HepG2 (cell line): ENCODE measurements around the gene CNBD2. TPM values are rescaled to one million over a fixed set of nuclear protein-coding genes. Genes with fewer than 3 reads are reported as not detected.

Experiments
- ATAC-seq: fragments of 200-7000 bp; cut with Tn5 transposase; 3 replicates; pipeline ENCODE4 v1.9.1; 2020; ENCODE audit warnings: mild to moderate bottlenecking, moderate library complexity
- BruUV-seq: library from RNA; stranded (reverse); fragments of 400-500 nt; replicated peaks from 2 replicates; lab custom pipeline; 2021; lab: Mats Ljungman, UMichigan
- CTCF ChIA-PET: fragments of 300-600 bp; formaldehyde crosslinking; extraction: SDS; loops from one replicate; lab custom pipeline; 2021; ENCODE audit warnings: low total read pairs, inconsistent platforms, low intra/inter-chr PET ratio; lab: Yijun Ruan, JAX
- POLR2A ChIA-PET: fragments of 350-600 bp; sonication (Branson Sonifier 250); formaldehyde crosslinking; loops from one replicate; lab custom pipeline; 2020; ENCODE audit warnings: antibody characterized with exemption, inconsistent platforms; lab: Yijun Ruan, JAX
- DNase-seq: peaks from one replicate; pipeline ENCODE4 v3.0.0-alpha.2; 2015; ENCODE audit warnings: low spot score
- FAIRE-seq: peaks from 3 replicates; lab custom pipeline; 2011; peaks lifted over from hg19 to GRCh38; lab: Jason Lieb, UNC
- H2AFZ ChIP-seq: one replicate; pipeline ENCODE4 v1.6.1; 2011; ENCODE audit warnings: low read length, inconsistent platforms
- H3K27ac ChIP-seq: fragments of 300-600 bp; 3 replicates; pipeline ENCODE4 v1.8.0; 2011; ENCODE audit warnings: mixed run types, mild to moderate bottlenecking, mixed read lengths, low read length, inconsistent platforms; ENCODE audit not compliant: insufficient read depth; ENCODE audit errors: extremely low read length
- H3K27me3 ChIP-seq, 2 experiments: fragments of 200-600 bp in 1 of 2; 2 replicates in 1 of 2; 3 replicates in 1 of 2; pipeline versions ENCODE4 v1.6.0 to v1.8.0; 2011; ENCODE audit warnings: low read length in 2 of 2, mild to moderate bottlenecking in 2 of 2, moderate library complexity in 2 of 2, inconsistent platforms in 1 of 2; ENCODE audit not compliant: insufficient read depth in 2 of 2, control insufficient read depth in 1 of 2
- H3K36me3 ChIP-seq, 2 experiments: fragments of 200-600 bp in 1 of 2; replicated peaks in 1 of 2; 2 replicates in 1 of 2; 3 replicates in 1 of 2; pipeline versions ENCODE4 v1.5.1 to v1.8.0; 2011; ENCODE audit warnings: low read length in 2 of 2, inconsistent platforms in 1 of 2; ENCODE audit not compliant: insufficient read depth in 2 of 2, control insufficient read depth in 1 of 2
- H3K4me1 ChIP-seq: 2 replicates; pipeline ENCODE4 v1.5.1; 2012; ENCODE audit warnings: low read length, inconsistent platforms; ENCODE audit not compliant: insufficient read depth
- H3K4me2 ChIP-seq: 2 replicates; pipeline ENCODE4 v1.6.0; 2011; ENCODE audit warnings: low read depth, low read length, inconsistent platforms
- H3K4me3 ChIP-seq, 3 experiments: fragments of 200-600 bp in 1 of 3; sonication (generic), shearing (Covaris generic) in 1 of 3; replicated peaks in 1 of 3; 2 replicates each; pipeline ENCODE4 v1.5.1; 2011 to 2016; ENCODE audit warnings: low read length in 3 of 3, inconsistent platforms in 2 of 3, low read depth in 2 of 3, mild to moderate bottlenecking in 2 of 3, control low read depth in 1 of 3, mixed read lengths in 1 of 3; ENCODE audit not compliant: insufficient read depth in 1 of 3
- H3K79me2 ChIP-seq: one replicate; pipeline ENCODE4 v1.6.1; 2011; ENCODE audit warnings: low read length, inconsistent platforms; ENCODE audit not compliant: insufficient read depth
- H3K9ac ChIP-seq: 2 replicates; pipeline ENCODE4 v1.6.0; 2011; ENCODE audit warnings: mild to moderate bottlenecking, low read depth, low read length, inconsistent platforms; ENCODE audit not compliant: insufficient read depth
- H3K9me3 ChIP-seq: 2 replicates; pipeline ENCODE4 v1.5.1; 2012; ENCODE audit warnings: mild to moderate bottlenecking, low read length
- H4K20me1 ChIP-seq: 2 replicates; pipeline ENCODE4 v1.6.0; 2011; ENCODE audit warnings: inconsistent platforms, mild to moderate bottlenecking, low read length, moderate library complexity; ENCODE audit not compliant: insufficient read depth
- HIC2 ChIP-seq: sonication (generic); formaldehyde crosslinking; IDR thresholded peaks from 2 replicates; pipeline ENCODE4 v1.9.0; 2022; ENCODE audit warnings: low read depth, missing genetic modification reagents
- PLSCR1 ChIP-seq: sonication (generic); formaldehyde crosslinking; IDR thresholded peaks from 2 replicates; pipeline ENCODE4 v1.5.0; 2020; ENCODE audit warnings: missing genetic modification reagents, mild to moderate bottlenecking, borderline replicate concordance
- ZBTB26 ChIP-seq: IDR thresholded peaks from 2 replicates; pipeline ENCODE4 v1.6.1; 2016; ENCODE audit warnings: missing compliant biosample characterization, missing genetic modification reagents, borderline replicate concordance
- ZBTB34 ChIP-seq: sonication (generic); formaldehyde crosslinking; IDR thresholded peaks from 2 replicates; pipeline ENCODE4 v1.8.0; 2022; ENCODE audit warnings: mild to moderate bottlenecking, missing genetic modification reagents
- ZBTB7A ChIP-seq: sonication (generic); formaldehyde crosslinking; IDR thresholded peaks from 2 replicates; pipeline ENCODE4 v1.8.0; 2022; ENCODE audit warnings: mild to moderate bottlenecking, missing genetic modification reagents
- ZNF362 ChIP-seq: sonication (generic); formaldehyde crosslinking; IDR thresholded peaks from 2 replicates; pipeline ENCODE4 v1.4.0; 2020; ENCODE audit warnings: missing genetic modification reagents, mild to moderate bottlenecking, borderline replicate concordance
- WGBS: methylation state at CpG from one replicate; pipeline ENCODE4 v1.1.6; 2017; ENCODE audit warnings: low lambda C conversion rate; 5-methylcytosine and 5-hydroxymethylcytosine counted together
- in situ Hi-C: cut with HindIII; loops from 2 replicates; pipeline ENCODE4 v1.10.0; 2017; ENCODE audit warnings: low pct_unique_long_range_greater_than_20kb; ENCODE audit not compliant: extremely low pct_ligation_motif_present
- intact Hi-C: fragments of 100-400 bp; cut with micrococcal nuclease; formaldehyde crosslinking; loops from one replicate; pipeline ENCODE4 v1.10.0; 2022; ENCODE audit not compliant: unreplicated experiment
- polyA plus RNA-seq, 8 experiments: library from polyadenylated mRNA; depleted of rRNA in 3 of 8; stranded (reverse) in 7 of 8; unstranded in 1 of 8; fragments of >200 nt; fragmentation: Illumina TruSeq in 4 of 8; extraction: Trizol in 4 of 8; gene quantifications; 2 replicates each; pipeline versions ENCODE4 v1.2.1 to v1.2.3, GENCODE V29; 2011 to 2016; ENCODE audit warnings: low read depth in 4 of 8, missing spikeins in 1 of 8, mixed read lengths in 1 of 8; ENCODE audit not compliant: insufficient read depth in 1 of 8
- total RNA-seq, 5 experiments: library from RNA; depleted of rRNA; stranded (reverse); fragments of >200 nt; fragmentation: Illumina TruSeq; extraction: Trizol; gene quantifications; 2 replicates each; pipeline ENCODE4 v1.2.3, GENCODE V29; 2016; ENCODE audit warnings: low read depth in 1 of 5
- TF ChIP-seq, protein P1 (sequence below): sonication (generic); formaldehyde crosslinking; IDR thresholded peaks from 2 replicates; pipeline ENCODE4 v1.5.1; 2020; ENCODE audit warnings: mild to moderate bottlenecking, missing genetic modification reagents, borderline replicate concordance
- TF ChIP-seq, protein P2 (sequence below): sonication (generic); formaldehyde crosslinking; IDR thresholded peaks from 2 replicates; pipeline ENCODE4 v1.4.0; 2020; ENCODE audit warnings: mild to moderate bottlenecking, missing genetic modification reagents

The CNBD2 gene
- total and polyA plus RNA-seq, 2 of the 13 experiments (the other 11 are each of a cell fraction or from before 2014, with no cell fraction given): 12.4 to 22.8 TPM

GRCh38 chr20:35934050-35934449 is 34.3 kb upstream of the CNBD2 start:
- Histone ChIP-seq H3K79me2 (no peaks in the 10 kb centered on the region), H2AFZ (no peak overlapping the region), H3K27ac (no peak overlapping the region), H3K9me3 (no peaks in the 10 kb centered on the region), H3K9ac (no peak overlapping the region), H4K20me1 (no peaks in the 10 kb centered on the region), H3K4me2 (no peak overlapping the region), H3K4me1 (no peaks in the 10 kb centered on the region), H3K36me3 (peaks cover 20 to 39% of the 10 kb centered on the region in 2 experiments), H3K27me3 (no peaks in the 10 kb centered on the region), H3K4me3 (no peak overlapping the region)
- DNase-seq (no peak), ATAC-seq (no peak), FAIRE-seq (no peak)
- POLR2A ChIA-PET: no interaction called here
- CTCF ChIA-PET: no interaction called here
- intact Hi-C loops: no loop called here
- in situ Hi-C loops: no loop called here
- BruUV-seq: no TSS peak
- WGBS: 98% methylated on average over 4 of the region's 4 CpGs
- no peak for TF ChIP-seq ZNF362 (CRISPR knock-in tag)
- TF ChIP-seq HIC2 (CRISPR knock-in tag): no peak
- TF ChIP-seq, protein P1, sequence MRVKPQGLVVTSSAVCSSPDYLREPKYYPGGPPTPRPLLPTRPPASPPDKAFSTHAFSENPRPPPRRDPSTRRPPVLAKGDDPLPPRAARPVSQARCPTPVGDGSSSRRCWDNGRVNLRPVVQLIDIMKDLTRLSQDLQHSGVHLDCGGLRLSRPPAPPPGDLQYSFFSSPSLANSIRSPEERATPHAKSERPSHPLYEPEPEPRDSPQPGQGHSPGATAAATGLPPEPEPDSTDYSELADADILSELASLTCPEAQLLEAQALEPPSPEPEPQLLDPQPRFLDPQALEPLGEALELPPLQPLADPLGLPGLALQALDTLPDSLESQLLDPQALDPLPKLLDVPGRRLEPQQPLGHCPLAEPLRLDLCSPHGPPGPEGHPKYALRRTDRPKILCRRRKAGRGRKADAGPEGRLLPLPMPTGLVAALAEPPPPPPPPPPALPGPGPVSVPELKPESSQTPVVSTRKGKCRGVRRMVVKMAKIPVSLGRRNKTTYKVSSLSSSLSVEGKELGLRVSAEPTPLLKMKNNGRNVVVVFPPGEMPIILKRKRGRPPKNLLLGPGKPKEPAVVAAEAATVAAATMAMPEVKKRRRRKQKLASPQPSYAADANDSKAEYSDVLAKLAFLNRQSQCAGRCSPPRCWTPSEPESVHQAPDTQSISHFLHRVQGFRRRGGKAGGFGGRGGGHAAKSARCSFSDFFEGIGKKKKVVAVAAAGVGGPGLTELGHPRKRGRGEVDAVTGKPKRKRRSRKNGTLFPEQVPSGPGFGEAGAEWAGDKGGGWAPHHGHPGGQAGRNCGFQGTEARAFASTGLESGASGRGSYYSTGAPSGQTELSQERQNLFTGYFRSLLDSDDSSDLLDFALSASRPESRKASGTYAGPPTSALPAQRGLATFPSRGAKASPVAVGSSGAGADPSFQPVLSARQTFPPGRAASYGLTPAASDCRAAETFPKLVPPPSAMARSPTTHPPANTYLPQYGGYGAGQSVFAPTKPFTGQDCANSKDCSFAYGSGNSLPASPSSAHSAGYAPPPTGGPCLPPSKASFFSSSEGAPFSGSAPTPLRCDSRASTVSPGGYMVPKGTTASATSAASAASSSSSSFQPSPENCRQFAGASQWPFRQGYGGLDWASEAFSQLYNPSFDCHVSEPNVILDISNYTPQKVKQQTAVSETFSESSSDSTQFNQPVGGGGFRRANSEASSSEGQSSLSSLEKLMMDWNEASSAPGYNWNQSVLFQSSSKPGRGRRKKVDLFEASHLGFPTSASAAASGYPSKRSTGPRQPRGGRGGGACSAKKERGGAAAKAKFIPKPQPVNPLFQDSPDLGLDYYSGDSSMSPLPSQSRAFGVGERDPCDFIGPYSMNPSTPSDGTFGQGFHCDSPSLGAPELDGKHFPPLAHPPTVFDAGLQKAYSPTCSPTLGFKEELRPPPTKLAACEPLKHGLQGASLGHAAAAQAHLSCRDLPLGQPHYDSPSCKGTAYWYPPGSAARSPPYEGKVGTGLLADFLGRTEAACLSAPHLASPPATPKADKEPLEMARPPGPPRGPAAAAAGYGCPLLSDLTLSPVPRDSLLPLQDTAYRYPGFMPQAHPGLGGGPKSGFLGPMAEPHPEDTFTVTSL: no peak
- no peak for TF ChIP-seq ZBTB26 (CRISPR knock-in tag)
- no peak for TF ChIP-seq PLSCR1 (CRISPR knock-in tag)
- TF ChIP-seq ZBTB7A (CRISPR knock-in tag): no peak
- TF ChIP-seq, protein P2, sequence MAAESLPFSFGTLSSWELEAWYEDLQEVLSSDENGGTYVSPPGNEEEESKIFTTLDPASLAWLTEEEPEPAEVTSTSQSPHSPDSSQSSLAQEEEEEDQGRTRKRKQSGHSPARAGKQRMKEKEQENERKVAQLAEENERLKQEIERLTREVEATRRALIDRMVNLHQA (CRISPR knock-in tag): no peak
- no peak for TF ChIP-seq ZBTB34 (CRISPR knock-in tag)
